Measurements from ENCODE around the gene MCU.
"Not testable (repeated sequence)": the region's sequence is repeated elsewhere in the genome, so short reads cannot be mapped to it uniquely, and the experiment has no call there.

Gene MCU

GRCh38 chr10:72691863-72692743 lies at the start of gene MCU:
Gene MCU (plus strand): TSS chr10:72692143. CDS start chr10:72692152, 9 bp downstream.
- H3K36me3 ChIP-seq (ENCODE audit: control insufficient read depth in 5 of 5, insufficient read depth in 5 of 5, low read length in 5 of 5), result no peaks in the 10 kb centered on the region
- H3K9me3 ChIP-seq (ENCODE audit: control insufficient read depth in 5 of 5, low read length in 5 of 5), result no peaks in the 10 kb centered on the region
- no peaks in the 10 kb centered on the region for H3K27me3 ChIP-seq (ENCODE audit: control insufficient read depth in 5 of 5, insufficient read depth in 4 of 5, low read length in 5 of 5)
- peak within 1 kb of the TSS; percentile 87 for H3K27ac ChIP-seq (ENCODE audit: low read depth, low read length)
- H3K4me3 ChIP-seq (ENCODE audit: low read depth in 1 of 5, low read length in 5 of 5), result peak within 1 kb of the TSS; percentile 79 to 94 (median 88)
- peaks cover 0 to 33% (median 27%) of the 10 kb centered on the region in 5 donors for H3K4me1 ChIP-seq (ENCODE audit: control insufficient read depth in 5 of 5, insufficient read depth in 5 of 5, low read length in 5 of 5)
- H3K9ac ChIP-seq (ENCODE audit: low read length in 5 of 5), result peak within 1 kb of the TSS; percentile 78 to 93 (median 84)

DNA sequence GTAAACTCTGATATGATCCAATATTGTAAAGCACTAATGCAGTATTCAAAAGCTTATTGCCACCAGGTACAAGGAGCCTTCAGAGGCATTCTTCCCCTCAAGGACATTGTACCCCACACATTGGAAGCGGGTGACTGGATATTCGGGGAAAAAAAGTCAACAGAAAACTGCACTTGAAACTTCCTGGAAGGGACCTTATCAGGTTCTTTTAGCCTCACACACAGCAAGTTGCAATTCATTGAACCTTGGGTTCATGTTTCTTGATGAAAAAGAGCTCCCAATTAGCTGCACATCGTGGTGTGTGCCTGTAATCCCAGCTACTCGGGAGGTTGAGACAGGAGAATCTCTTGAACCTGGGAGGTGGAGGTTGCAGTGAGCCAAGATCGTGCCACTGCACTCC lies 49.6 kb upstream of the MCU start:
- Histone ChIP-seq H3K27ac (ENCODE audit: low read depth, low read length) (no peak overlapping the region), H3K9me3 (ENCODE audit: control insufficient read depth in 5 of 5, low read length in 5 of 5) (no peaks in the 10 kb centered on the region), H3K27me3 (ENCODE audit: control insufficient read depth in 5 of 5, insufficient read depth in 4 of 5, low read length in 5 of 5) (no peaks in the 10 kb centered on the region), H3K36me3 (ENCODE audit: control insufficient read depth in 5 of 5, insufficient read depth in 5 of 5, low read length in 5 of 5) (no peaks in the 10 kb centered on the region), H3K9ac (ENCODE audit: low read length in 5 of 5) (no peak overlapping the region), H3K4me1 (ENCODE audit: control insufficient read depth in 5 of 5, insufficient read depth in 5 of 5, low read length in 5 of 5) (peaks cover 0 to 6% (median 3%) of the 10 kb centered on the region in 5 donors), H3K4me3 (ENCODE audit: low read depth in 1 of 5, low read length in 5 of 5) (no peak overlapping the region)

DNA sequence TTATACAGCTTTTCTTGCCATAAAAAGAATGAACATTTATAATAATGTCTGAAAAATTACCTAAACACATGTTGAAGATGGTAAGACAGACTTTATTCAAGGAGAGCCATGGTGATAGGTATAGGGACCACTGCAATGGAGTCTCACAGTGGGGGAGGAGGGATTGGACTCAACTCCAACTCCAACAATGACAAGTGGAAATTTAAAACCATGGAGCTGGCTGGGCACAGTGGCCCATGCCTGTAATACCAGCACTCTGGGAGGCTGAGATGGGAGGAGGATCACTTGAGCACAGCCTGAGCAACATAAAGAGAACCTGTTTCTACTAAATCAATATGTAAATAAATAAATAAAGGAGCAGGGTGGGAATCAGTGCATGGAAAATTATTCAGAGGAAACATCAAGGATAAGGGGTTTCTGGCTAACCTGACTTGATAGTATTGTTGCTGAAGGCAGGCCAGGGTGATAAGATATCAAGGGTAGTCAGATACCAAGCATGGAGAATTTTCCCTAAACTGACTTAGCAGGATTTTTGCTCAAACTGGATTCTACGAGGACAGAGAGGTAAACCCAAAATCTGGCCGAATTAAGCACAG lies 46.6 kb upstream of the MCU start:
- Histone ChIP-seq H3K4me3 (ENCODE audit: low read depth in 1 of 5, low read length in 5 of 5) (no peak overlapping the region), H3K27ac (ENCODE audit: low read depth, low read length) (no peak overlapping the region), H3K9ac (ENCODE audit: low read length in 5 of 5) (no peak overlapping the region), H3K9me3 (ENCODE audit: control insufficient read depth in 5 of 5, low read length in 5 of 5) (no peaks in the 10 kb centered on the region), H3K36me3 (ENCODE audit: control insufficient read depth in 5 of 5, insufficient read depth in 5 of 5, low read length in 5 of 5) (no peaks in the 10 kb centered on the region), H3K4me1 (ENCODE audit: control insufficient read depth in 5 of 5, insufficient read depth in 5 of 5, low read length in 5 of 5) (no peaks in the 10 kb centered on the region), H3K27me3 (ENCODE audit: control insufficient read depth in 5 of 5, insufficient read depth in 4 of 5, low read length in 5 of 5) (no peaks in the 10 kb centered on the region)

- not testable (repeated sequence) for H3K36me3 ChIP-seq (ENCODE audit: control insufficient read depth in 5 of 5, insufficient read depth in 5 of 5, low read length in 5 of 5); H3K4me1 ChIP-seq (ENCODE audit: control insufficient read depth in 5 of 5, insufficient read depth in 5 of 5, low read length in 5 of 5); H3K27ac ChIP-seq (ENCODE audit: low read depth, low read length); H3K4me3 ChIP-seq (ENCODE audit: low read depth in 1 of 5, low read length in 5 of 5); H3K9ac ChIP-seq (ENCODE audit: low read length in 5 of 5); H3K27me3 ChIP-seq (ENCODE audit: control insufficient read depth in 5 of 5, insufficient read depth in 4 of 5, low read length in 5 of 5); H3K9me3 ChIP-seq (ENCODE audit: control insufficient read depth in 5 of 5, low read length in 5 of 5)
Observed at GRCh38 chr10:72646971-72647370, 45.0 kb upstream of the MCU start.

GRCh38 chr10:72648301-72648700 lies 43.6 kb upstream of the MCU start:
- Histone ChIP-seq H3K4me3 (ENCODE audit: low read depth in 1 of 5, low read length in 5 of 5) (no peak overlapping the region), H3K9ac (ENCODE audit: low read length in 5 of 5) (no peak overlapping the region), H3K27ac (ENCODE audit: low read depth, low read length) (no peak overlapping the region), H3K4me1 (ENCODE audit: control insufficient read depth in 5 of 5, insufficient read depth in 5 of 5, low read length in 5 of 5) (no peaks in the 10 kb centered on the region), H3K9me3 (ENCODE audit: control insufficient read depth in 5 of 5, low read length in 5 of 5) (no peaks in the 10 kb centered on the region), H3K36me3 (ENCODE audit: control insufficient read depth in 5 of 5, insufficient read depth in 5 of 5, low read length in 5 of 5) (no peaks in the 10 kb centered on the region), H3K27me3 (ENCODE audit: control insufficient read depth in 5 of 5, insufficient read depth in 4 of 5, low read length in 5 of 5) (no peaks in the 10 kb centered on the region)

DNA sequence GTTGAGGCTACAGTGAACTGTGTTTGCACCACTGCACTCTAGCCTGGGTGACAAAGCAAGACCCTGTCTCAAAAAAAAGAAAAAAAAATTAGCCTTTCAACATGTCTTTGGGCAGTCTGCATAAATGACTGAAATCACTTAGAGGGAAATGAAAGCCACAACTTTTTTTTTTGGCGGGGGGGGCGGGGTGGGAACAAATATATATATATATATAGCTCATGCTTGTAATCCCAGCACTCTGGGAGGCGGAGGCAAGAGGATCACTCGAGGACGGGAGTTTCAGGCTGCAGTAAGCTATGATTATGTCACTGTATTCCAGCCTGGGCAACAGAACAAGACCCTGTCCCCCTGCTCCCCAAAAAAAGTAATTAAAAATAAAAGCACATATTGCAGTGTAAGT lies 42.7 kb upstream of the MCU start:
- H3K4me1 ChIP-seq (ENCODE audit: control insufficient read depth in 5 of 5, insufficient read depth in 5 of 5, low read length in 5 of 5), result no peaks in the 10 kb centered on the region
- no peak overlapping the region for H3K4me3 ChIP-seq (ENCODE audit: low read depth in 1 of 5, low read length in 5 of 5)
- H3K9me3 ChIP-seq (ENCODE audit: control insufficient read depth in 5 of 5, low read length in 5 of 5), result no peaks in the 10 kb centered on the region
- no peaks in the 10 kb centered on the region for H3K36me3 ChIP-seq (ENCODE audit: control insufficient read depth in 5 of 5, insufficient read depth in 5 of 5, low read length in 5 of 5)
- no peak overlapping the region for H3K9ac ChIP-seq (ENCODE audit: low read length in 5 of 5)
- H3K27me3 ChIP-seq (ENCODE audit: control insufficient read depth in 5 of 5, insufficient read depth in 4 of 5, low read length in 5 of 5), result no peaks in the 10 kb centered on the region
- no peak overlapping the region for H3K27ac ChIP-seq (ENCODE audit: low read depth, low read length)

GRCh38 chr10:72653383-72654096 lies 38.4 kb upstream of the MCU start:
- Histone ChIP-seq H3K9ac (ENCODE audit: low read length in 5 of 5) (no peak overlapping the region), H3K27me3 (ENCODE audit: control insufficient read depth in 5 of 5, insufficient read depth in 4 of 5, low read length in 5 of 5) (no peaks in the 10 kb centered on the region), H3K36me3 (ENCODE audit: control insufficient read depth in 5 of 5, insufficient read depth in 5 of 5, low read length in 5 of 5) (no peaks in the 10 kb centered on the region), H3K27ac (ENCODE audit: low read depth, low read length) (no peak overlapping the region), H3K4me1 (ENCODE audit: control insufficient read depth in 5 of 5, insufficient read depth in 5 of 5, low read length in 5 of 5) (no peaks in the 10 kb centered on the region), H3K9me3 (ENCODE audit: control insufficient read depth in 5 of 5, low read length in 5 of 5) (no peaks in the 10 kb centered on the region), H3K4me3 (ENCODE audit: low read depth in 1 of 5, low read length in 5 of 5) (no peak overlapping the region)

GRCh38 chr10:72654720-72655119 lies 37.2 kb upstream of the MCU start:
- Histone ChIP-seq H3K9ac (ENCODE audit: low read length in 5 of 5) (no peak overlapping the region), H3K27ac (ENCODE audit: low read depth, low read length) (no peak overlapping the region), H3K36me3 (ENCODE audit: control insufficient read depth in 5 of 5, insufficient read depth in 5 of 5, low read length in 5 of 5) (no peaks in the 10 kb centered on the region), H3K4me3 (ENCODE audit: low read depth in 1 of 5, low read length in 5 of 5) (no peak overlapping the region), H3K27me3 (ENCODE audit: control insufficient read depth in 5 of 5, insufficient read depth in 4 of 5, low read length in 5 of 5) (no peaks in the 10 kb centered on the region), H3K4me1 (ENCODE audit: control insufficient read depth in 5 of 5, insufficient read depth in 5 of 5, low read length in 5 of 5) (no peaks in the 10 kb centered on the region), H3K9me3 (ENCODE audit: control insufficient read depth in 5 of 5, low read length in 5 of 5) (no peaks in the 10 kb centered on the region)

GRCh38 chr10:72658696-72659400 lies 33.1 kb upstream of the MCU start:
- H3K36me3 ChIP-seq (ENCODE audit: control insufficient read depth in 5 of 5, insufficient read depth in 5 of 5, low read length in 5 of 5), result no peaks in the 10 kb centered on the region
- H3K4me1 ChIP-seq (ENCODE audit: control insufficient read depth in 5 of 5, insufficient read depth in 5 of 5, low read length in 5 of 5), result no peaks in the 10 kb centered on the region
- no peaks in the 10 kb centered on the region for H3K9me3 ChIP-seq (ENCODE audit: control insufficient read depth in 5 of 5, low read length in 5 of 5)
- no peaks in the 10 kb centered on the region for H3K27me3 ChIP-seq (ENCODE audit: control insufficient read depth in 5 of 5, insufficient read depth in 4 of 5, low read length in 5 of 5)
- no peak overlapping the region for H3K9ac ChIP-seq (ENCODE audit: low read length in 5 of 5)
- H3K27ac ChIP-seq (ENCODE audit: low read depth, low read length), result no peak overlapping the region
- no peak overlapping the region for H3K4me3 ChIP-seq (ENCODE audit: low read depth in 1 of 5, low read length in 5 of 5)
